ENCODE measurements around the gene RAP2C.

The RAP2C gene

DNA sequence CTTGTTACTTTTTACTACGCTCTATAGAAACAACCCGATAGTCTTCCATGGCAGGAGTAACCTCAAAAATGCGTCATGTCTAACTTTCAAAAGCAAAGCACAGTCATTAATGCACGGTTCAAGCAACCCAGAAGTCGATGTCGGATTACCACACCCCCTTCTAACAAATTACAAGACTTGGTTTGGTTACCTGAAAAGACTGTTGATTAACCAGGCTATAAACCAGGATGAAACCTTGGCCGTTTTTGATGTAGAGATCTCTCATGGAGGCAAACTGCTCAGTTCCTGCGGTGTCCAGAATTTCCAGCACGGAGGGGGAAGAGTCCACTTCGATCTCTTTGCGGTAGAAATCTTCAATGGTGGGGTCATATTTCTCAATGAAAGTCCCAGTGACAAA, 2.4 kb downstream of the RAP2C start:
- H3K36me3 ChIP-seq (replicated peaks), result peaks cover 14% of the 10 kb centered on the region
- peak in 1 of 2 experiments; percentile 39 for DNase-seq (ENCODE audit: low spot score in 2 of 2)
- peak overlapping the region; percentile 88 for H3K4me3 ChIP-seq
- in situ Hi-C loops (cut with MboI; ENCODE audit: low sequenced_read_pairs), result loop anchor here (10.0 kb wide), 2 partner anchors 122 to 372 kb away; no protein-coding TSS in a partner anchor
- peaks cover 18% of the 10 kb centered on the region for H3K4me1 ChIP-seq
- H3K9me3 ChIP-seq, result no peaks in the 10 kb centered on the region
- no peaks in the 10 kb centered on the region for H3K27me3 ChIP-seq (ENCODE audit: low read depth)

DNA sequence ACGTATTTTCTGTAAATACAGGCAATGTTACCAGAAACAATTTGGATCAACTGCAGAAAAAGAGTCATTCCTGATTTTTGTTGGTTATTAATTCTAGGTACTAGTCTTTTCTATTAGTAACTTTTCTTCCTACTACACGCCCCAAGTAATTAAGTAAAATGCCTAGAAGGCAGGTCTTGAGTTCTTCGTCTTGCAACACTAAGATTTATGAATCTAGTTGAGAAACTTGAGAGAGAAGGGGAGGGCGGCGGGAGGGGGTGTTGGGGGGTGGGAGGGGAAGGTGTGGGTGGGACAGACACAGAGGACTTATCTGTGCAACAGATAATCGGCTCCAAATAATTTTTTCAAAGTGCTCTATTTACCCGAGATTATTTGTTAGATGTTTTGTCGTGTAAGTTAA, 3.0 kb downstream of the RAP2C start:
- Histone ChIP-seq H3K36me3 (replicated peaks) (peaks cover 19% of the 10 kb centered on the region), H3K9me3 (no peaks in the 10 kb centered on the region), H3K4me3 (peak overlapping the region; percentile 88), H3K4me1 (peaks cover 18% of the 10 kb centered on the region), H3K27me3 (ENCODE audit: low read depth) (no peaks in the 10 kb centered on the region)
- DNase-seq (ENCODE audit: low spot score in 2 of 2), result peak in 1 of 2 experiments; percentile 17
- in situ Hi-C loops (cut with MboI; ENCODE audit: low sequenced_read_pairs), result loop anchor here (10.0 kb wide), 2 partner anchors 121 to 371 kb away; no protein-coding TSS in a partner anchor

DNA sequence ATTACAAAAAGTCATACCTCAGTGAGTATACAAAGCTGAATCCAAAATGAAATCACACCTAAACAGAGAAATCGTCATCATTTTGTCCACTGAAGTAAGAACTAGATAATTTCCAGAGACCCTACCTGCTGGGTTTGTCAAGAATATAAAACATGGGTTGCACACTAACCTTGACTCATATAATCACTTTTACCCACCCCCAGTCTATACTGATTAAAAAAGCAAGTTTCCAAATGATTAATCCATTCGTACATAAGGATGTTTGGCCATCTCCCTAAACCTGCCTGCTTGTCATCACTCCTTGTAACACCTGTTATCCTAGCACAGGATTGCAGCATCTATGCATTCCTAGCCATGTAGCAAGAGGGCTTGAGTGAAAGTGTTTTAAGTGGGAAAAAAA, 4.7 kb downstream of the RAP2C start:
- Histone ChIP-seq H3K4me1 (peaks cover 14% of the 10 kb centered on the region), H3K27me3 (ENCODE audit: low read depth) (no peaks in the 10 kb centered on the region), H3K36me3 (replicated peaks) (peaks cover 19% of the 10 kb centered on the region), H3K4me3 (no peak overlapping the region), H3K9me3 (no peaks in the 10 kb centered on the region)
- DNase-seq (ENCODE audit: low spot score in 2 of 2), result no peak
- in situ Hi-C loops (cut with MboI; ENCODE audit: low sequenced_read_pairs), result loop anchor here (10.0 kb wide), 2 partner anchors 120 to 370 kb away; no protein-coding TSS in a partner anchor

DNA sequence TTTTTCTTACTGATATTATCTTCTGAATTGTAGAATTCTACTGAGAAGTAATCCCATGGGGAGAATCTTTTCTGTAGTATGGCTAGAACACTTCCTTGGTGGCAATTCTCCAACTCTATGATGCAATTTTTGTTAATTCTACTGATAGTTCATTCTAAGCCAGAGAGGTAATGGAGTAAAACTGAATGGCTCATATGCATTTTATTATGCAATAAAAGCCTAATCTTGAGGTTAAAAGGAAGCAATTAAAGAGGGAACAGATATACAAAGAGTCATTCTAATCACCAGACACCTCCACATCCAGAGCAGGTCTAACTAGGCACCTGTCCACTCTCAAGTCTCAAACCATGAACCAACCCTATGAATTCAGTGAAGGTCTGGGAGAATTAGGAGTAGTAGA, 9.7 kb downstream of the RAP2C start:
- no peaks in the 10 kb centered on the region for H3K27me3 ChIP-seq (ENCODE audit: low read depth)
- no peak for DNase-seq (ENCODE audit: low spot score in 2 of 2)
- no peaks in the 10 kb centered on the region for H3K9me3 ChIP-seq
- peaks cover 9% of the 10 kb centered on the region for H3K4me1 ChIP-seq
- peaks cover 25% of the 10 kb centered on the region for H3K36me3 ChIP-seq (replicated peaks)
- in situ Hi-C loops (cut with MboI; ENCODE audit: low sequenced_read_pairs), result no loop called here
- no peak overlapping the region for H3K4me3 ChIP-seq

DNA sequence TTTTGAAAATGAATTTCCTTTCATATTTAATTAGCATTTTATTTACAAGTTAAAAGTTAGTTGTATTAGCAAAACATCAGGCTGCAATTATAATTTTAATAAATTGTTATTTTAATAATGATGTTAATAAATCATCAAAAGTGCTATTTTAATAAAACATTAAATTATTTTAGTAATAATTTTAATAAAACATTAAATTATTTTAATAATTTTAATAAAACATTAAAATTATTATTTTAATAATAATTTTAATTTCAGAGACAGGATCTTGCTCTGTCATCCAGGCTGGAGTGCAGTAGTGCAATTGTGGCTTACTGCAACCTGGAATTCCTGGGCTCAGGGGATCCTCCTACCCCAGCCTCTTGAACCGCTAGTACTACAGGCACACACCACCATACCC, 10.8 kb downstream of the RAP2C start:
- DNase-seq (ENCODE audit: low spot score in 2 of 2), result no peak
- Histone ChIP-seq H3K9me3 (no peaks in the 10 kb centered on the region), H3K27me3 (ENCODE audit: low read depth) (no peaks in the 10 kb centered on the region), H3K4me1 (peaks cover 9% of the 10 kb centered on the region), H3K4me3 (no peak overlapping the region), H3K36me3 (replicated peaks) (peaks cover 23% of the 10 kb centered on the region)
- in situ Hi-C loops (cut with MboI; ENCODE audit: low sequenced_read_pairs), result no loop called here

DNA sequence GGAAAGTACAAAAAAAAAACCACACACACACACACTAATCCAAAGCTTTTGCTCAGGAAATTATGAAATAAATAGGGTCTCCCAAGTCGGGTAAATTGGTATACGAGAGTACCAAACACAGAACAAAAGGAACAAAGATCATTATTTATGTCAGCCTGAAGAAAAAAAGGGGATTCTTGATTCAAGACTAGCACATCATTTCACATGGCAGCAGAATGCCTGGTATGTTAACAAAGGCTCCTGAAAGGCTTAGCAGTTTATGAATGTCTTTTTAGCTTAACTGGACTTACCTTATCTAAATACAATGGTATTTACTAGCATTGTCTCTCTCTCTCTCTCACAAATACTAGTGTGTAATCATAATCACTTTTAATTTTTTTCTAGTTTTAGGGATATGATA, 11.3 kb downstream of the RAP2C start:
- DNase-seq (ENCODE audit: low spot score in 2 of 2), result peak in 1 of 2 experiments; percentile 58
- in situ Hi-C loops (cut with MboI; ENCODE audit: low sequenced_read_pairs), result no loop called here
- H3K36me3 ChIP-seq (replicated peaks), result peaks cover 20% of the 10 kb centered on the region

DNA sequence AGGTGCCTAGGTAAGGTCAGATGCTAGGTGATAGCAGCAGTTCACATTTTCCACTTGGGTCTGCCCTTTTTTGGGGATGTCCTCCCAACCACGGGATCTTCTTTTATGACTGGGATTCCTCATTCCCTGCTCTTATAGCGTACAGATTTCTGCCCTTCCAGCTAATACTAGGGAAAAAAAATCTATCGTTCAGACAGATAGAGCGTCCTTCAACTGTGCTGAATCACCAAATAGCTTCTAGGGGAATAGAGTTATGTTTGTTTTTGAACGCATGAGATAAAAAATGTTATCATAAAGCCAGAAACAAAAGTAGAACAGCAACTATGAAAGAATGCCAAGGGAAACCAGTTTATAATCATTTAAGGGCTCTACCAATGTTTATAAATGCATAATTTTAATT, 13.0 kb downstream of the RAP2C start:
- H3K9me3 ChIP-seq, result no peaks in the 10 kb centered on the region
- no peak for DNase-seq (ENCODE audit: low spot score in 2 of 2)
- H3K36me3 ChIP-seq (replicated peaks), result peaks cover 6% of the 10 kb centered on the region; the same call in 1 of the 2 replicates
- H3K4me3 ChIP-seq, result no peak overlapping the region
- H3K27me3 ChIP-seq (ENCODE audit: low read depth), result no peaks in the 10 kb centered on the region
- H3K4me1 ChIP-seq, result peaks cover 9% of the 10 kb centered on the region
- in situ Hi-C loops (cut with MboI; ENCODE audit: low sequenced_read_pairs), result no loop called here

More for the DNA sequence above, 11.3 kb downstream of the RAP2C start:
- Histone ChIP-seq H3K4me1 (peaks cover 9% of the 10 kb centered on the region), H3K4me3 (no peak overlapping the region), H3K9me3 (no peaks in the 10 kb centered on the region), H3K27me3 (ENCODE audit: low read depth) (no peaks in the 10 kb centered on the region)

DNA sequence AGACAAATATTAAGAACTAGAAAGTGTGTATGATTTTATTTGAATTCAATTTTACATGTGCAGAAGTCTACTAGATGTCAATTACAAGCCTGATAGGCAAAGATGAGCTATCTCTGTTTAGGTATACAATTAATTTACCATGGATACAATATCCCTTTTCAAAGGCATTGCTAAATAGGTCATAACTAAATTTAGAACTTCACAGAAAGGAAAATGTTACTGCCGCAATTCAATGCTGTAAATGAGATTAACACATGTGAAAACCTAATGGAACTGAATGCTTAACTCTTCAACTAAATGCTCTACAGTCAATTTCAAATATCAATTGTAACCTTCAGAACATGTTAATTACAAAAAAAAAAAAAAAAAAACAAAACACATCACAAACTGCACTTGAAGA, 14.6 kb downstream of the RAP2C start:
- in situ Hi-C loops (cut with MboI; ENCODE audit: low sequenced_read_pairs), result no loop called here
- DNase-seq (ENCODE audit: low spot score in 2 of 2), result no peak
- Histone ChIP-seq H3K27me3 (ENCODE audit: low read depth) (no peaks in the 10 kb centered on the region), H3K9me3 (no peaks in the 10 kb centered on the region), H3K36me3 (replicated peaks) (peaks cover 6% of the 10 kb centered on the region; the same call in 1 of the 2 replicates), H3K4me3 (no peak overlapping the region), H3K4me1 (peaks cover 9% of the 10 kb centered on the region)

DNA sequence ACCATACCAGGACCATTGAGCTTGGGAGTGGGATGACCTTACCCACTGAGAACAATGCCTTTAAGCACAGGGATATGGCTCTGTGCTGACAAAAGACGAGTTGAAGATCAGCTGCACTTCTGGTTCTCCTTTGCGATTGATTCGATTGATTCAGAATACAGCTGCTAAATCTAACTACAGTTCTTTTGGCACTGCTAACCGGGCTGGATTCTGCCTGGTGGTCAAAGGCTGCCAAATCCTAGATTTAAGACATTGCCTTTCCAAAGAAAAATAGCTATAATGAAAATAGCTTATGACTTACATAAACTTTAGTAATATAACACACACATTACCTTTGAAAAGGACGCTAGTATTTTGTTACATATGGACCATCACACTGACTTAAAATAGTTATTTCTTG, 18.3 kb downstream of the RAP2C start:
- Histone ChIP-seq H3K27me3 (ENCODE audit: low read depth) (no peaks in the 10 kb centered on the region), H3K9me3 (no peaks in the 10 kb centered on the region), H3K36me3 (replicated peaks) (peaks cover 6% of the 10 kb centered on the region; the same call in 1 of the 2 replicates), H3K4me3 (no peak overlapping the region), H3K4me1 (no peaks in the 10 kb centered on the region)
- DNase-seq (ENCODE audit: low spot score in 2 of 2), result no peak
- in situ Hi-C loops (cut with MboI; ENCODE audit: low sequenced_read_pairs), result no loop called here

DNA sequence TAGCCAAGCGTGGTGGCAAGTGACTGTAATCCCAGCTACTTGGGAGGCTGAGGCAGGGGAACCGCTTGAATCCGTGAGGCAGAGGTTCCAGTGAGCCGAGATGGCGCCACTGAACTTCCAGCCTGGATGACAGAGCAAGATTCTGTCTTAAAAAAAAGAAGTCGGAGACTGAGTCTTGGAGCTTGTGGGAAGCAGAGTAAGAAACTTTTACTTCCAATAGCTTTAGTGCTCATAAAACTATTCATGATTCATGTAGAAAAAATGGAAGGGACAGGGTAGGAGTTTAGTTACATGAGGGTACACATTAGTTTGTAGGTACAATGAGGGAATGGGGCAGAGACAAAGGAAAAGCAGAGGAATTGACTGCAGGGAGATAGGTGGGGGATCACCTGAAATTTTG, 19.3 kb downstream of the RAP2C start:
- no peak for DNase-seq (ENCODE audit: low spot score in 2 of 2)
- H3K9me3 ChIP-seq, result no peaks in the 10 kb centered on the region
- in situ Hi-C loops (cut with MboI; ENCODE audit: low sequenced_read_pairs), result no loop called here

DNA sequence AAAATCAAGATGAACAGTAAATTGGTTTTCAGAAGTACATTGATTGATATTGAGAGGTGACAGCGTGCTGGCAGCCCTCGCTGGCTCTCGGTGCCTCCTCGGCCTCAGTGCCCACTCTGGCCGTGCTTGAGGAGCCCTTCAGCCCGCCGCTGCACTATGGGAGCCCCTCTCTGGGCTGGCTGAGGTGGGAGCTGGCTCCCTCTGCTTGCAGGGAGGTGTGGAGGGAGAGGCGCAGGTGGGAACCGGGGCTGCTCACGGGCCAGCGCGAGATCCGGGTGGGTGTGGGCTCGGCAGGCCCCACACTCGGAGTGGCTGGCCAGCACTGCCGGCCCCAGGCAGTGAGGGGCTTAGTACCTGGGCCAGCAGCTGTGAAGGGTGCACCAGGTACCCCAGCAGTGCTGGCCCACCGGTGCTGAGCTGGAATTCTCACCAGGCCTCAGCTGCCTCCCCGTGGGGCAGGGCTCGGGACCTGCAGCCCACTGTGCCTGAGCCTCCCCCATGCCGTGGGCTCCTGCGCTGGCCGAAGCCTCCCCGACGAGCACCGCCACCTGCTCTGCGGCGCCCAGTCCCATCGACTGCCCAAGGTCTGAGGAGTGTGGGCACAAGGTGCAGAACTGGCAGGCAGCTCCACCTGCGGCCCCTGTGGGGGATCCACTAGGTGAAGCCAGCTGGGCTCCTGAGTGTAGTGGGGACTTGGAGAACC, 25.2 kb downstream of the RAP2C start:
- Histone ChIP-seq H3K4me1 (no peaks in the 10 kb centered on the region), H3K27me3 (ENCODE audit: low read depth) (no peaks in the 10 kb centered on the region), H3K36me3 (replicated peaks) (no peaks in the 10 kb centered on the region), H3K9me3 (no peaks in the 10 kb centered on the region), H3K4me3 (no peak overlapping the region)
- in situ Hi-C loops (cut with MboI; ENCODE audit: low sequenced_read_pairs), result no loop called here
- no peak for DNase-seq (ENCODE audit: low spot score in 2 of 2)

More for the DNA sequence above, 19.3 kb downstream of the RAP2C start:
- H3K4me3 ChIP-seq, result no peak overlapping the region
- no peaks in the 10 kb centered on the region; the same call in 1 of the 2 replicates for H3K36me3 ChIP-seq (replicated peaks)
- no peaks in the 10 kb centered on the region for H3K27me3 ChIP-seq (ENCODE audit: low read depth)
- no peaks in the 10 kb centered on the region for H3K4me1 ChIP-seq

DNA sequence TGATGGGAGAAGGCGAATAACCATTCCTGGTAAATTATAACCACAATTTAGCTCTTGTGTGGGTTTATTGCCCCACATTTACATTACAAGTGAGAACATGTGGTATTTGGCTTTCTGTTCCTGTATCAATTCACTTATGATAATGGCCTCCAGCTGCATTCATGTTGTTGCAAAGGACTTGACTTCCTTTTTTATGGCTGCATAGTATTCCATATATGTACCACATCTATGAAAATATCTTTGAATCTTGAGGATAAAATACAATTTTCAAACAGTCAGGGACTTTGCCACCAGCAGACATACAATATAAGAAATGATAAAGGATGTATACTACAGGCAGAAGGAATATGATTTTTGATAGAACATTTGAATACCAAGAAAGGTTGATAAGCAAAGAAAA, 27.3 kb downstream of the RAP2C start:
- Histone ChIP-seq H3K9me3 (no peaks in the 10 kb centered on the region), H3K4me1 (no peaks in the 10 kb centered on the region), H3K36me3 (replicated peaks) (no peaks in the 10 kb centered on the region), H3K4me3 (no peak overlapping the region), H3K27me3 (ENCODE audit: low read depth) (no peaks in the 10 kb centered on the region)
- DNase-seq (ENCODE audit: low spot score in 2 of 2), result no peak
- in situ Hi-C loops (cut with MboI; ENCODE audit: low sequenced_read_pairs), result no loop called here

DNA sequence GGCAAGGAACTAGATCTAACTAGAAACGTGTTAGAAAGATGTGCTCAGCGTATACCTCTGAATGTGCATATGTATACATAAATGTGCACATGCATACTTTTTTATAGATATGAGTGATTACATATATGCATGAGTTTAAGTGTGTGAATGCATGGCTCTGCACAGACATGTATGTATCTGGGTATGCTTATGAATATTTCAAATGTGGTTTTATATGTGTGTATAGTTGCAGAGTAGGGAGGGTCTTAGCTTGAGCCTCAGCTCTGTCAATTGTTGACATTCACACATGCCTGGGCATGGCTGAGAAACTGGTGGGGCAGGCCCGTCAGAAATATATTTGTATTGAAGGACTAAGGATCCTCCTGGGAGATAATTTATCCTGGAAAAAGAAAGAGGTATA, 31.1 kb downstream of the RAP2C start:
- no peak overlapping the region for H3K4me3 ChIP-seq
- in situ Hi-C loops (cut with MboI; ENCODE audit: low sequenced_read_pairs), result no loop called here
- no peak for DNase-seq (ENCODE audit: low spot score in 2 of 2)
- no peaks in the 10 kb centered on the region for H3K36me3 ChIP-seq (replicated peaks)
- no peaks in the 10 kb centered on the region for H3K4me1 ChIP-seq
- no peaks in the 10 kb centered on the region for H3K27me3 ChIP-seq (ENCODE audit: low read depth)
- no peaks in the 10 kb centered on the region for H3K9me3 ChIP-seq

DNA sequence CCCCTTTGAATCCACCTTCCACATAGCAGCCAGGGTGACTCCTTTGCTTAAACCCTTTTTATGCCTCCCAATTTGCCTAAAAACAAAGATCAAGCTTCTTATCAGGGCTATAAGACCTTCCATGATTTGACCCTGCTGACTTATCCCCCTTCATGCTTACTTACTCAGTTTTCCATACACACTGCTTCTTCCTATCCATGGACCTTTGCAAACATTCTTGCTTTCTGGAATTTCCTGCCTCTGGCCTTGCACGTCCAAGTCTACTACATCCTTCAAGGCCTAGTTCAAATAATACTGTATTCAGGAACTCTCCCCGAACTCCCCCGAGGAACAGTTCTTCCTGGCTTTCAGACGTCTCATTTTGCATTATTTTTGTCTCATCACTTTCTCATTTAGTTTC, 31.8 kb downstream of the RAP2C start:
- no peak for DNase-seq (ENCODE audit: low spot score in 2 of 2)
- no peak overlapping the region for H3K4me3 ChIP-seq
- H3K9me3 ChIP-seq, result no peaks in the 10 kb centered on the region
- no peaks in the 10 kb centered on the region for H3K4me1 ChIP-seq
- no peaks in the 10 kb centered on the region for H3K27me3 ChIP-seq (ENCODE audit: low read depth)
- H3K36me3 ChIP-seq (replicated peaks), result no peaks in the 10 kb centered on the region
- in situ Hi-C loops (cut with MboI; ENCODE audit: low sequenced_read_pairs), result no loop called here
